Esophagus muscularis mucosa (tissue), 4 donors: Measurements from ENCODE around the gene SPPL2B. TPM values are rescaled to one million over a fixed set of nuclear protein-coding genes. Genes with fewer than 3 reads are reported as not detected.

Experiments
- DNase-seq: peaks from one replicate; pipeline ENCODE4 v3.0.0-alpha.2; 2017; ENCODE audit errors: extremely low spot score
- H3K27ac ChIP-seq, 4 donors: fragments of 200-600 bp; sonication (generic); replicated peaks in 1 of 4; 1 replicate in 3 of 4; 2 replicates in 1 of 4; pipeline ENCODE4 v1.5.1; 2016 to 2019; ENCODE audit warnings: mild to moderate bottlenecking in 1 of 4
- H3K27me3 ChIP-seq, 4 donors: fragments of 200-600 bp; sonication (generic); one replicate each; pipeline versions ENCODE4 v1.5.1 to v1.6.0; 2016 to 2019
- H3K36me3 ChIP-seq, 4 donors: fragments of 200-600 bp; sonication (generic); one replicate each; pipeline ENCODE4 v1.5.1; 2016 to 2019
- H3K4me1 ChIP-seq, 4 donors: fragments of 200-600 bp; sonication (generic); one replicate each; pipeline ENCODE4 v1.5.1; 2016 to 2019
- H3K4me3 ChIP-seq, 4 donors: fragments of 200-600 bp; sonication (generic); 1 replicate in 2 of 4; 2 replicates in 2 of 4; pipeline ENCODE4 v1.5.1; 2016 to 2019; ENCODE audit warnings: mild to moderate bottlenecking in 4 of 4, moderate library complexity in 1 of 4
- H3K9me3 ChIP-seq, 4 donors: fragments of 200-600 bp; sonication (generic); 1 replicate in 3 of 4; 2 replicates in 1 of 4; pipeline ENCODE4 v1.5.1; 2016 to 2019
- CTCF ChIP-seq, 3 experiments: fragments of 200-600 bp in 2 of 3; fragments of 450-650 bp in 1 of 3; sonication (generic) in 2 of 3; IDR thresholded peaks; one replicate each; pipeline ENCODE4 v1.5.1; 2017 to 2019; ENCODE audit warnings: antibody characterized with exemption in 3 of 3, mild to moderate bottlenecking in 2 of 3, moderate library complexity in 1 of 3
- EP300 ChIP-seq: sonication (generic); formaldehyde crosslinking; IDR thresholded peaks from one replicate; pipeline ENCODE4 v1.6.1; 2017; ENCODE audit warnings: antibody characterized with exemption
- POLR2A ChIP-seq: fragments of 450-650 bp; IDR thresholded peaks from one replicate; pipeline ENCODE4 v1.6.1; 2017; ENCODE audit warnings: antibody characterized with exemption, moderate library complexity, mild to moderate bottlenecking, low read depth
- POLR2AphosphoS5 ChIP-seq, 2 donors: sonication (generic); formaldehyde crosslinking; IDR thresholded peaks; one replicate each; pipeline ENCODE4 v1.6.1; 2017; ENCODE audit warnings: antibody characterized with exemption in 2 of 2
- WGBS: methylation state at CpG from one replicate; pipeline ENCODE4 v1.1.5; 2018; 5-methylcytosine and 5-hydroxymethylcytosine counted together
- intact Hi-C: fragments of 100-400 bp; cut with DNase I; formaldehyde crosslinking; loops from one replicate; pipeline ENCODE4 v1.15.1; 2023
- total RNA-seq, 4 donors: library from RNA; depleted of rRNA; stranded (reverse); fragments of >200 nt; gene quantifications; one replicate each; pipeline versions ENCODE4 v1.1.0 to v1.2.1, GENCODE V29; 2016

The SPPL2B gene
- total RNA-seq, 4 donors from 2014 or later, result 25.0 to 42.4 (median 29.9) TPM

- Histone ChIP-seq H3K4me3 (no peak overlapping the region), H3K4me1 (peaks cover 0 to 12% (median 5%) of the 10 kb centered on the region in 4 donors), H3K27ac (no peak overlapping the region), H3K9me3 (peaks cover 0 to 9% (median 8%) of the 10 kb centered on the region in 4 donors), H3K36me3 (no peaks in the 10 kb centered on the region), H3K27me3 (peaks cover 0 to 57% (median 6%) of the 10 kb centered on the region in 4 donors)
- intact Hi-C loops, result no loop called here
- no peak for DNase-seq
- 39% methylated on average over 10 of the region's 37 CpGs for WGBS
- TF ChIP-seq POLR2A (no peak), POLR2AphosphoS5 (IDR thresholded peaks at IDR 0.05) (no peak), CTCF (IDR thresholded peaks at IDR 0.05) (no peak), EP300 (no peak)
Measured at GRCh38 chr19:2385053-2385721, 56.7 kb downstream of the SPPL2B start.

- 78% methylated on average over 20 of the region's 20 CpGs for WGBS
- no peak overlapping the region for H3K27ac ChIP-seq
- DNase-seq, result no peak
- intact Hi-C loops, result no loop called here
- H3K4me3 ChIP-seq, result no peak overlapping the region
- no peaks in the 10 kb centered on the region for H3K9me3 ChIP-seq
- H3K4me1 ChIP-seq, result peaks cover 0 to 12% (median 5%) of the 10 kb centered on the region in 4 donors
- H3K27me3 ChIP-seq, result peaks cover 0 to 48% (median 4%) of the 10 kb centered on the region in 4 donors
- TF ChIP-seq EP300, result no peak
- TF ChIP-seq CTCF (IDR thresholded peaks at IDR 0.05), result no peak
- TF ChIP-seq POLR2AphosphoS5 (IDR thresholded peaks at IDR 0.05), result no peak
- no peak for TF ChIP-seq POLR2A
- H3K36me3 ChIP-seq, result no peaks in the 10 kb centered on the region
Measured at GRCh38 chr19:2387367-2388288, 59.1 kb downstream of the SPPL2B start.

GRCh38 chr19:2389594-2389993 is 61.1 kb downstream of the SPPL2B start:
- Histone ChIP-seq H3K36me3 (no peaks in the 10 kb centered on the region), H3K4me1 (peaks cover 0 to 7% (median 2%) of the 10 kb centered on the region in 4 donors), H3K27ac (no peak overlapping the region), H3K9me3 (no peaks in the 10 kb centered on the region), H3K4me3 (no peak overlapping the region), H3K27me3 (peaks cover 0 to 43% (median 4%) of the 10 kb centered on the region in 4 donors)
- no peak for DNase-seq
- 79% methylated on average over 18 of the region's 21 CpGs for WGBS
- TF ChIP-seq CTCF (IDR thresholded peaks at IDR 0.05) (no peak), EP300 (no peak), POLR2A (no peak), POLR2AphosphoS5 (IDR thresholded peaks at IDR 0.05) (no peak)
- intact Hi-C loops, result no loop called here

- WGBS, result 6% methylated on average over 10 of the region's 10 CpGs
Measured at GRCh38 chr19:2391118-2391725, 62.7 kb downstream of the SPPL2B start.

More at GRCh38 chr19:2391118-2391725, 62.7 kb downstream of the SPPL2B start:
- no peaks in the 10 kb centered on the region for H3K9me3 ChIP-seq
- H3K4me3 ChIP-seq, result no peak overlapping the region
- H3K36me3 ChIP-seq, result no peaks in the 10 kb centered on the region
- TF ChIP-seq CTCF (IDR thresholded peaks at IDR 0.05), result peak; percentile 75 to 84 (median 82)
- no peak for TF ChIP-seq POLR2AphosphoS5 (IDR thresholded peaks at IDR 0.05)
- no peak for TF ChIP-seq EP300
- TF ChIP-seq POLR2A, result no peak
- no peaks in the 10 kb centered on the region for H3K4me1 ChIP-seq
- H3K27me3 ChIP-seq, result peaks cover 0 to 46% (median under 1%) of the 10 kb centered on the region in 4 donors
- H3K27ac ChIP-seq, result no peak overlapping the region
- intact Hi-C loops, result loop anchor here (5.0 to 10.0 kb wide), 3 partner anchors 114 to 236 kb away; partner anchors contain the start of genes AP3D1, PLEKHJ1 and SF3A2
- DNase-seq, result no peak
